ENCODE data around the gene CPVL. TPM values are rescaled to one million over a fixed set of nuclear protein-coding genes. Genes with fewer than 3 reads are reported as not detected.

Gene CPVL
- polyA plus RNA-seq, 1 donor from 2014 or later: 1.6 TPM

DNA sequence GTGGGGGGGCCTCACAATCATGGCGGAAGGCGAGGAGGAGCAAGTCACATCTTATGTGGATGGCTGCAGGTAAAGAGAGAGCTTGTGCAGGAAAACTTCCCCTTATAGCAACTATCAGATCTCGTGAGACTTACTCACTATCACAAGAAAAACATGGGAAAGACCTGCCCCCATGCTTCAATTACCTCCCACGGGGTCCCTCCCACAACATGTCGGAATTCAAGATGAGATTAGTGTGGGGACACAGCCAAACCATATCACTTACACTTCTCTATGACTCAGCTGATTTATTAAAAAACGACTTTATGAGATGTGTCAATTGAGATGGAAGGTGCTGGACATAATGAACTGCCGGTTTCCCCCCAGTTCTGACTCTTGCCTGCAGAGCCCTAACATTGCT, 24.4 kb upstream of the CPVL start:
- Mint-ChIP-seq H3K27ac (no peak overlapping the region), H3K9me3 (peaks cover 2 to 8% (median 8%) of the 10 kb centered on the region in 3 donors), H3K36me3 (peaks cover 3% of the 10 kb centered on the region), H3K4me3 (no peak overlapping the region), H3K4me1 (no peaks in the 10 kb centered on the region), H3K27me3 (peaks cover 18% of the 10 kb centered on the region)

DNA sequence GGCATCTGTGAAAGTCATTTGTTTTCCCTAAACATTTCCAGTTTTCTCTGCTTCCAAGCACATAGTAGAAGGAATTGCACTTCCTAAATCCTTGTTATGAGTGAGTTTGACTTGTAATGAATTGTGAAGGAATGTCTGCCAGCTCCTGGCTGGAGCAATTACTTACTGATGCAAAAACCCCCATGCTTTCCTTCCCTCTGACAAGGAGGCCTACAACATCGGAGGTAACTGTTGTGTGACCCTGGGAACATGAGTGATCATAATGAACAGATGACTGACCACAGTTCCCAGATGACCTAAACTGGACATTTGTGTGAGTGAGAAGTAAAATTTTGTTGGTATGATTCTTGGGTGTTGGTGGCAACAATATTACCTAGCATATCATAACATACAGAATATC, 21.4 kb upstream of the CPVL start:
- Mint-ChIP-seq H3K4me3 (no peak overlapping the region), H3K4me1 (no peaks in the 10 kb centered on the region), H3K36me3 (peaks cover 3% of the 10 kb centered on the region), H3K27me3 (peaks cover 14% of the 10 kb centered on the region), H3K9me3 (peaks cover 2 to 15% (median 7%) of the 10 kb centered on the region in 3 donors), H3K27ac (no peak overlapping the region)

DNA sequence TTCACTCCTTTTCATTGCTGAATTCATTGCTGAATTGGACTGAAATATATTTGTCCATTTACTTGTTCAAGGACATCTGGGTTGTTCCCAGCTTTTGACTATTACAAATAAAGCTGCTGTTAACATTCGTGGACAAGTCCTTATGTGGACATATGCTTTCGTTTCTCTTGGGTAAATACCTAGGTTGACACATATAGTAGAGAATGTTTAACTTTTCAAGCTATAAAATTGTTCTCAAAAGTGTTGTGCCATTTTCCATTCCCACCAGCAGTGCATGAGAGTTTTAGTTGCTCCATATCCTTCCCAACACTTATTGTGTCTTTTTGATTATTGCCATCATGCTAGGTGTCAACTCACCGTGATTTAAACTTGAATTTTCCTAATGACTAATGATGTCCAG, 17.5 kb upstream of the CPVL start:
- Mint-ChIP-seq H3K4me1 (no peaks in the 10 kb centered on the region), H3K36me3 (peaks cover 3% of the 10 kb centered on the region), H3K27ac (no peak overlapping the region), H3K9me3 (peaks cover 3 to 22% (median 9%) of the 10 kb centered on the region in 3 donors), H3K4me3 (no peak overlapping the region), H3K27me3 (peaks cover 8% of the 10 kb centered on the region)

DNA sequence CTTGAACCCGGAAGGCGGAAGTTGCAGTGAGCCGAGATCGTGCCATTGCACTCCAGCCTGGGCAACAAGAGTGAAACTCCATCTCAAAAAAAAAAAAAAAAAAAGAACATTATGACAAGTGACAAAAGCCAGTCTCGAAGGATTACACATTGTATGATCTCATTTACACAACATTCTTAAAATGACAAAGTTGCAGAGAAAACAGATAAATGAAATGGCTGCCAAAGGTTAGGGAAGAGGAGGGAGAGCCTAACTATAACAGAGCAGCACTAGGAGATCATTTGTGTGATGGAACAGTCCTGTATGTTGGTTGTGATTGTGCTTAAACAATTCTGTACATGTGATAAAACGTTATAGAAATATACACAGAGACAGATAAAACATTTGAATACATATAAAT, 16.2 kb upstream of the CPVL start:
- peaks cover 3% of the 10 kb centered on the region for H3K36me3 Mint-ChIP-seq
- peaks cover 14% of the 10 kb centered on the region for H3K27me3 Mint-ChIP-seq
- no peak overlapping the region for H3K27ac Mint-ChIP-seq
- H3K4me1 Mint-ChIP-seq: no peaks in the 10 kb centered on the region
- H3K4me3 Mint-ChIP-seq: no peak overlapping the region
- peaks cover 1 to 22% (median 7%) of the 10 kb centered on the region in 3 donors for H3K9me3 Mint-ChIP-seq

DNA sequence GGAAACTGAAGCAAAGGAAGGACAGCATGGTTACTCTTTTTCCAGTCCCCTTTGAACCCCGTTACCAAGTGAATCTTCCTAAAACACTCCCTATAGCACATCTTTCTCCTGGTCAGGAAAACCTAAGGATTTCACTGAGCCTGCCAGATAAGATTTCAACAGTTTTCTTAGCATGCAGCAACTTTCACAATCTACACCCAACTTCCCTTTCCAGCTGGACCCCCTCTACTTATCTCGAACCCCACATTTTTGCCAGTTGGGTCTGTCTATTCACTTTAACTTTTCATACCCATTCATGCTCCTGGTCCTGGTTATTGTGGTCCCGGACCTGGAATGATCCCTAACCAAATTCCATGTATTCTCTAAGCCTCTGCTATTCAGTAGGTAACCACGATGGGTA, 14.9 kb upstream of the CPVL start:
- Mint-ChIP-seq H3K4me3 (no peak overlapping the region), H3K9me3 (peaks cover 1 to 18% (median 5%) of the 10 kb centered on the region in 3 donors), H3K27ac (no peak overlapping the region), H3K27me3 (peaks cover 14% of the 10 kb centered on the region), H3K36me3 (peaks cover 2% of the 10 kb centered on the region), H3K4me1 (no peaks in the 10 kb centered on the region)

DNA sequence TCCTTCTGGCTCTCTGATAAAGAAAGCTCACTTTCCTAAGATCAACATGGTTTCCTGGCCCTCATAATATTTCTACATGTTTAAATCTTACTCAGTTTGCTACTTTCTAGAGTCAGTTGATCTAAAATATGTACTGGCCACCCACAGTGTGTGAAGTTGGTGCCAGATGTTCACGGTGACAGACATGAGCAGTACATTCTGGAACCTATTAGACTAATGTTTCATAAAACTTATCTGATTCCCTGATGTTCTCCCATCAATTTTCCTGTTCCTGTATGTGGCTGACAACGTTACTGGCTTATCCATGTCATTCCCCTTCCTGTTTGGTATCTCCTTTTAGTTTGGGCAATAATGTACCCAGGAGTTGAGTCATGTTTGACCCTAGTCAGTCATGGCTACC, 13.7 kb upstream of the CPVL start:
- H3K27ac Mint-ChIP-seq: no peak overlapping the region
- H3K36me3 Mint-ChIP-seq: no peaks in the 10 kb centered on the region
- peaks cover 14% of the 10 kb centered on the region for H3K27me3 Mint-ChIP-seq
- no peaks in the 10 kb centered on the region for H3K4me1 Mint-ChIP-seq
- no peak overlapping the region for H3K4me3 Mint-ChIP-seq
- peaks cover 1 to 11% (median 2%) of the 10 kb centered on the region in 3 donors for H3K9me3 Mint-ChIP-seq

DNA sequence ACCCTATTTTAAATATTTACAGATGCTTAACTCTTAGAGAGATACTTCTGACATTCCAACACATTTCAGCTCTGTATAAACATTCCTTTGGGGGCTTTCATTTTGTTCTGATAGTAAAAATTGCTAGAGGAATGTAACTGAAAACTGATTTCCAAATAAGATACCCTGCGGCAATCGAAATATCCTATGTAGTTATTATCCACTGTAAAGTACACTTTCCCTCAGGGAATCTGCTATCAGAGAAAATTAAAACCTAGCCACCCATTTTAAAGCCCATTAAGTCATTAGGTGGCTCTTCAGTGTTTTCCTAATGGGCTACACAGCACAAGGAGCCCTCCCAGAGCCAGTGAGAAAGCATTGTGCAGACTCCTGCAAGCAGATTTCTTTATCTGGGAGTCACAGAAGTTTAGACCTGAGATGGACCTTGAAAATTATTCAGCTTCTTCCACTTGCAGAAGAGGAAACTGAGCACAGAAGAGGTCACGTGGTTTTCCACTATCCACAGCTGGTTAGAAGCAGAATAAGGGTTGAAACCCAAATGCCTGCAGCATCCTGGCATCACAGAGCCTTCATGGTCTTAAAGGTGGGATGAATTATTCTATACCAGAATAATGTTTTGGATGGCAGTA, 12.6 kb upstream of the CPVL start:
- no peaks in the 10 kb centered on the region for H3K4me1 Mint-ChIP-seq
- H3K27me3 Mint-ChIP-seq: peaks cover 14% of the 10 kb centered on the region
- no peak overlapping the region for H3K4me3 Mint-ChIP-seq
- H3K9me3 Mint-ChIP-seq: peaks cover 1 to 7% (median 2%) of the 10 kb centered on the region in 3 donors
- no peaks in the 10 kb centered on the region for H3K36me3 Mint-ChIP-seq
- no peak overlapping the region for H3K27ac Mint-ChIP-seq

DNA sequence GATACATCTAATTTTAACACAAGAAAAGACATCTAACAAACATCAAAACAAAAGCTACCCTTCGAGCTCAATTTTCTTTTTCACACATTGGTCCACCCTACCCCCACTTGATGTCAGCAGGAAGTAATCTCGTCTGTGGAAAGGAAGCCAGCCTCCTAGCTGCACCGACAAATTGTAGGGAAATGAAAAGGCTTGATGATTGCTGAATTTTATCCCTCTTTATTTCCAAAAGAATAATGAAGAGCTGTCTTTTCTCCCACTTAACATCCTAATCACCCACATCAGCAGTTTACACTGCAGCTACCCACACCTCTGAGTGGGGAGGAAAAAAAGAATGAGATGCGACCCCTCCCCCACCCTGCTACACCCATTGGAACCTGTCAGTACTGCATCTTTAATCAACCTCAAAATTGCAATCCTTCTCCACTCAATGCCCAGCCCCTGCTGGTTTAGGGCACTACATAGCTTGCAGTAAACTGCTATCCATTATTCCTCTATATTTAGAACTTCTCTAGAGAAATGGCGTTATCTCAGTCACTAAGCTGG, 10.6 kb upstream of the CPVL start:
- Mint-ChIP-seq H3K36me3 (no peaks in the 10 kb centered on the region), H3K9me3 (peaks cover 1 to 7% (median 2%) of the 10 kb centered on the region in 3 donors), H3K4me1 (no peaks in the 10 kb centered on the region), H3K4me3 (no peak overlapping the region), H3K27ac (no peak overlapping the region), H3K27me3 (peaks cover 12% of the 10 kb centered on the region)

DNA sequence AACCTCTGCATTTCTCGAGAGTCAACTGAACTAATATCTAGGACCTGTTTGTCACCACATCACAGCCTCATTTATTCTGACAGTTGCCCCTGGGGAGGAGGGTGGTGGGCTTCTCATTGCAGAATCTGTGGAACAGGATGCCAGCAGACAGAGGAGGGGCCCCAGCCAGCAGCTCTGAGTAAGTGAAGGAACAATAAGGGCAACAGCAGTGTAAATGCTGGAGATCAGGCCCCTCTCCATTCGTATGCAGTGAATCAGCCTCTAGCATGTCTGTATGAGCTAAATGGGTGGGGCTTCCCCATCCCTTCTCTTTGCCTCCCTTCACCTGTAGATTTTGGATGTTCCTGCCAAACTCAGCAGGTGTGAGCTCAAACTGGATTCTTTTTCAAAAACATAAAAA, 7.7 kb upstream of the CPVL start:
- Mint-ChIP-seq H3K4me3 (no peak overlapping the region), H3K36me3 (no peaks in the 10 kb centered on the region), H3K27me3 (peaks cover 8% of the 10 kb centered on the region), H3K4me1 (no peaks in the 10 kb centered on the region), H3K27ac (no peak overlapping the region), H3K9me3 (no peaks in the 10 kb centered on the region)

DNA sequence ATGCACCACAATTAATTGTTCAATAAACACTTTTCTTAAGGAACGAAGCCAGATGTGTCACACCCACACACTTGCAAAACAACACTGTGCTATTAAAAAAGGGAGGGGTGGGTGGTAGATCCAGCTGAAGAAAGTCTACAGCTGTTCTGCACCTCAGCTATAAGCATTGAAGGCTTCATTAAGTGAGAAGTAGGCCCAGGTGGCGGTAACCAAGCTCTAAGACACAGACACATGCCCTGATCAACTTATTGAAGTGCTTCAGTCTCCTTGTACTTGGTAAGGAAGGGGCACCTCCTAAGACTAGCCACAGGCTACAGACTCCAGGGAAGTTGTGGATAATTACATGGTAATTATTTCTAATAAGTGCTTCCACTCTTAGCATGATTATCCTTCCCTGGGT, 4.5 kb upstream of the CPVL start:
- Mint-ChIP-seq H3K9me3 (peaks cover 0 to 1% (median 0%) of the 10 kb centered on the region in 3 donors), H3K36me3 (no peaks in the 10 kb centered on the region), H3K4me1 (peaks cover 0 to 3% (median 0%) of the 10 kb centered on the region in 3 donors), H3K27me3 (peaks cover 25% of the 10 kb centered on the region), H3K4me3 (no peak overlapping the region), H3K27ac (peak overlapping the region in 1 of 3 donors; percentile 14)

DNA sequence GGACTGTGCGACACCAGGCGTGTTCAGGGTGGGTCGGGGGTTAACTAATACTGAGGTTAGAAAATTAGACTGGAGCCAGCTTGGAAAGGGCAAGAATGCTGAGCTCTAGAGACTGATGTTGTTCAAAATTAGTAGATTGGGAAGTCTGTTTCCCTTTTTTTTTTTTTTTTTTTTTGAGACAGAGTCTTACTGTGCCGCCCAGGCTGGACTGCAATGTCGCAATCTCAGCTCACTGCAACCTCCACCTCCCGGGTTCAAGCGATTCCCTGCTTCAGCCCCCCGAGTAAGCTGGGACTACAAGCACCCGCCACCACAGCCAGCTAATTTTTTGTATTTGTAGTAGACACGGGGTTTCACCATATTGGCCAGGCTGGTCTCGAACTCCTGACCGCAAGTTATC, 2.7 kb upstream of the CPVL start:
- Mint-ChIP-seq H3K4me3 (no peak overlapping the region), H3K27ac (no peak overlapping the region), H3K9me3 (peaks cover 0 to 1% (median 0%) of the 10 kb centered on the region in 3 donors), H3K27me3 (peaks cover 30% of the 10 kb centered on the region), H3K36me3 (no peaks in the 10 kb centered on the region), H3K4me1 (peaks cover 0 to 3% (median 0%) of the 10 kb centered on the region in 3 donors)

DNA sequence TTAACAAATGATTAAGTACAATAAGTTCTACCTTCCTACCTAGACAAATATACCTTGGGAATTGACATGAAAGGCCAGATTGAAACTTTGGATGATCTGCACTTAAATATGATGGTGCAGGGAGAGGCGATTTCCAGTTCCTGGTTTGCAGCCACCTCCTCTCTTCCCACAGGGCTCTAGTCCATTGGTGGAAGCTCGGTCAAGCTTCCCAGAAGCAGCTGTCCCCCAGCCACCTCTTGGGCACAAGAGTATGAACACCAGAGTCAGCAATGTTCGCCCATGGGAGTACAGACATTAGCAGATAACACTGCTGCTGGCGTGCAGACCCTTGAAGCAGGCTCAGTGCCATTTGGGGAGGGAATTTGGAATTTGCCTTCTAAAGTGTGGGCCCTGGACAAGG, 1.5 kb upstream of the CPVL start:
- H3K36me3 Mint-ChIP-seq: no peaks in the 10 kb centered on the region
- H3K4me1 Mint-ChIP-seq: peaks cover 0 to 3% (median 0%) of the 10 kb centered on the region in 3 donors
- no peak overlapping the region for H3K27ac Mint-ChIP-seq
- peaks cover 0 to 1% (median 0%) of the 10 kb centered on the region in 3 donors for H3K9me3 Mint-ChIP-seq
- H3K27me3 Mint-ChIP-seq: peaks cover 30% of the 10 kb centered on the region
- H3K4me3 Mint-ChIP-seq: no peak overlapping the region

DNA sequence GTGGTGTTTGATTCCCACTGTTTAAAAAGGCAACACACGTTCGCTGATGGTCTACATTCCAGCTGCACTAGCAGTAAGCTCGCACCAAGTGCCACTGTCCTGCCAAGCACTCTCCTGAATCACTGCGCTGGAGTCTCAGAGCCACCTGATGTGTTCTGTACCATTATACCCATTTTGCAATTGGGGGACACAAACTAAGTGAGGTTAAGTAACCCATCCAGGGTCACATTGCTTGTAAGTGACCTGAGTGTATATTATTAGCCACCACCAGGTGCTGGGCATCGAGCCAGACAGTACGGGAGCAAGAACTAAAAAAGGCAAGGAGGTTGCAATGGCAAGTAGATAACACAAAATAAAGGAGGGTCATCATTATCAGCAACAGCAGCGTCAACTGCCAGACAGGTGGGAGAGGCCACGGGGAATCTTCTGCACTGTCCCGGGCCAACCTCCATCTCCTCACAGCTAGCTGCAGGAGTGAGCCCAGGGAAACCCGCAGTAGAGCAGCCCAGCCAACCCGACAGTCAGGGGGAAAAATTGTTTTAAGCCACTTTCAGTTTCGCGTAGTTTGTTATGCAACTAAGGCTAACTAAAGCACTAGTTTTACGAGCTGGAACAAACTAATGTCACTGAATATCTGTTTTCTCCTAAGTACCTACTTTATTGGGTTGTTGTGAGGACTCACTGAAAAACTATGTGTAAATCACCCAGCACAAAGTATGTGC, 712 bp upstream of the CPVL start:
- peaks cover 0 to 1% (median 0%) of the 10 kb centered on the region in 3 donors for H3K9me3 Mint-ChIP-seq
- H3K27ac Mint-ChIP-seq: no peak overlapping the region
- H3K27me3 Mint-ChIP-seq: peaks cover 30% of the 10 kb centered on the region
- peak overlapping the region in 2 of 4 donors; percentile 0 to 17 for H3K4me3 Mint-ChIP-seq
- no peaks in the 10 kb centered on the region for H3K36me3 Mint-ChIP-seq
- H3K4me1 Mint-ChIP-seq: peaks cover 0 to 3% (median 0%) of the 10 kb centered on the region in 3 donors

DNA sequence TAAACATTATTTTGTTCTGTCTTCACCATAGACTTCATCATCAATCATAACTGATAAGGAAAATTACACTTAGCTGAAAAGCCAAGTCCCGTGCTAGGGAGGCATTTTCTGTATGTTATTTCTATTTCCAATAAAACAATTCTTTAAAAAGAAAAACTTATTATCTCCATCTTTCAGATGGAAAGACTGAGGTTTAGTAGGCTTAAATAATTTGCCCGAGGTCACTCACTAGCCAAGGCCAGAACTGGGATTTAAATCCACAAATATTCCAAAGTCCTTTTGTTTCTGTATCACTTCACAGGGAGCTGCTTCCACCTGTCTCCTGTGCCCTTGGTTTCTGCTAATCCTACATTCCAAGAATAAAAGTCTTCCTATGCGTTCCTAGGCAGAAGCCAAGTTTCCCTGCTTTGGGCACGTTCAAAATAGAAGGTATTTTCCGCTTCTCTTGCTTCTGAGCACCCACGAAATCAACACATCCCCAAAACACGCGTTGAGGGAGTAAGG, 732 bp downstream of the CPVL start:
- H3K27ac Mint-ChIP-seq: no peak overlapping the region
- no peak overlapping the region for H3K4me3 Mint-ChIP-seq
- no peaks in the 10 kb centered on the region for H3K36me3 Mint-ChIP-seq
- H3K4me1 Mint-ChIP-seq: peaks cover 0 to 3% (median 0%) of the 10 kb centered on the region in 3 donors
- peaks cover 0 to 1% (median 0%) of the 10 kb centered on the region in 3 donors for H3K9me3 Mint-ChIP-seq
- H3K27me3 Mint-ChIP-seq: peaks cover 28% of the 10 kb centered on the region

DNA sequence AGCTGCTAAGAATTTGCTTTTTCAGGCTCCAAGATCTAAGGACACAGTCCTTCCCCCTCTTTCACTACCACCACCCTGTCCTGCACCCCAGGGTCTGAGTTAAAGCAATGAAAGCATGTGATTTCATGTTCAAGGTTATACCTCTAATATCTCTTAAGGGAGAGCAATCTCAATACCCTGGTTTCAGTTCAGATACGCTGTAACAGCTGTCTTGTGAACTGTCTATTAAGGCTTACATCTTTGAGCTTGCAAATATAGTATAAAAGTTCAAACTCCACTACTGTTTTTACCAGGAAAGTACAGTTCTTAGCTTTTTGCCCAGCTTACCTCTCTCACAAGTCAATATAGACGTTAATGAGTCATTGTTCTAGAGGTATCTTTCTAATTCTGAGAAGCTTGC, 2.6 kb downstream of the CPVL start:
- Mint-ChIP-seq H3K4me3 (no peak overlapping the region), H3K27ac (no peak overlapping the region), H3K9me3 (peaks cover 0 to under 1% (median 0%) of the 10 kb centered on the region in 3 donors), H3K36me3 (no peaks in the 10 kb centered on the region), H3K4me1 (peaks cover 0 to 3% (median 0%) of the 10 kb centered on the region in 3 donors), H3K27me3 (peaks cover 30% of the 10 kb centered on the region)

Data from IgD-negative memory B cell (primary cell).